Sigmoid colon (tissue), 4 donors: Measurements from ENCODE around the gene AGL.

ENCODE experiments used
- EP300 ChIP-seq, 4 donors: sonication (generic); formaldehyde crosslinking; IDR thresholded peaks; one replicate each; pipeline ENCODE4 v1.6.1; 2017; ENCODE audit warnings: antibody characterized with exemption in 4 of 4
- POLR2A ChIP-seq, 2 donors: fragments of 450-650 bp; IDR thresholded peaks; one replicate each; pipeline ENCODE4 v1.6.1; 2016; ENCODE audit warnings: antibody characterized with exemption in 2 of 2, mild to moderate bottlenecking in 2 of 2, moderate library complexity in 2 of 2
- TF ChIP-seq, protein P1 (sequence below), 4 experiments: fragments of 450-650 bp in 3 of 4; fragments of 200-600 bp in 1 of 4; IDR thresholded peaks; one replicate each; pipeline ENCODE4 v1.5.1; 2016 to 2019; ENCODE audit warnings: antibody characterized with exemption in 4 of 4, mild to moderate bottlenecking in 3 of 4, moderate library complexity in 2 of 4

DNA sequence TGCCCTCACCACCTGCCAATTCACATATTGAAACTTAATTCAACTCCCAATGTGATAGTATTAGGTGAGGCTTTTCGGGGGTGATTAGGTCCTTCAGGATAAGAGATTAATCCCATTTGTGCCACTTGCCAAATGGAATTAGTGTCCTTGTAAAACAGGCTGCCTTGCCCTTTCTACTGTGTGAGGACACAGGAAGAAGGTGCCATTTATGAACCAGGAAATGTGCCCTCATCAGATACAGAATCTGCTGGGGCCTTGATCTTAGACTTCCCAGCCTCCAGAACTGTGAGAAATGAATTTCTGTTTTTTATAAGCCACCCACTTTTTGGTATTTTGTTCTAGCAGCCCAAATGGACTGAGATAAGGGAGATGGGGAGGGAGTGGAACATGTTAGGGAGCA lies 39.1 kb upstream of the AGL start:
- TF ChIP-seq, protein P1, sequence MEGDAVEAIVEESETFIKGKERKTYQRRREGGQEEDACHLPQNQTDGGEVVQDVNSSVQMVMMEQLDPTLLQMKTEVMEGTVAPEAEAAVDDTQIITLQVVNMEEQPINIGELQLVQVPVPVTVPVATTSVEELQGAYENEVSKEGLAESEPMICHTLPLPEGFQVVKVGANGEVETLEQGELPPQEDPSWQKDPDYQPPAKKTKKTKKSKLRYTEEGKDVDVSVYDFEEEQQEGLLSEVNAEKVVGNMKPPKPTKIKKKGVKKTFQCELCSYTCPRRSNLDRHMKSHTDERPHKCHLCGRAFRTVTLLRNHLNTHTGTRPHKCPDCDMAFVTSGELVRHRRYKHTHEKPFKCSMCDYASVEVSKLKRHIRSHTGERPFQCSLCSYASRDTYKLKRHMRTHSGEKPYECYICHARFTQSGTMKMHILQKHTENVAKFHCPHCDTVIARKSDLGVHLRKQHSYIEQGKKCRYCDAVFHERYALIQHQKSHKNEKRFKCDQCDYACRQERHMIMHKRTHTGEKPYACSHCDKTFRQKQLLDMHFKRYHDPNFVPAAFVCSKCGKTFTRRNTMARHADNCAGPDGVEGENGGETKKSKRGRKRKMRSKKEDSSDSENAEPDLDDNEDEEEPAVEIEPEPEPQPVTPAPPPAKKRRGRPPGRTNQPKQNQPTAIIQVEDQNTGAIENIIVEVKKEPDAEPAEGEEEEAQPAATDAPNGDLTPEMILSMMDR (IDR thresholded peaks at IDR 0.05) = no peak
- TF ChIP-seq POLR2A (IDR thresholded peaks at IDR 0.05) (no peak), EP300 (IDR thresholded peaks at IDR 0.05) (no peak)
